Astrocyte of the cerebellum (primary cell): ENCODE measurements around the gene CSTF3.

Source experiments
- DNase-seq: peaks from one replicate; pipeline ENCODE4 v3.0.0-alpha.2; 2011; ENCODE audit warnings: low read depth
- H3K4me3 ChIP-seq: 2 replicates; pipeline ENCODE4 v1.5.1; 2011; ENCODE audit warnings: mild to moderate bottlenecking, low read depth, low read length, moderate library complexity
- in situ Hi-C: cut with HindIII; loops from 2 replicates; pipeline ENCODE4 v1.10.0; 2017; ENCODE audit warnings: low sequenced_read_pairs
- TF ChIP-seq, protein P1 (sequence below): IDR thresholded peaks from 2 replicates; pipeline ENCODE4 v1.5.1; 2012; ENCODE audit warnings: low read length, low read depth, moderate library complexity, mild to moderate bottlenecking; ENCODE audit errors: missing control alignments

Gene CSTF3

GRCh38 chr11:33191467-33191866 is 30.2 kb upstream of the CSTF3 start:
- TF ChIP-seq, protein P1, sequence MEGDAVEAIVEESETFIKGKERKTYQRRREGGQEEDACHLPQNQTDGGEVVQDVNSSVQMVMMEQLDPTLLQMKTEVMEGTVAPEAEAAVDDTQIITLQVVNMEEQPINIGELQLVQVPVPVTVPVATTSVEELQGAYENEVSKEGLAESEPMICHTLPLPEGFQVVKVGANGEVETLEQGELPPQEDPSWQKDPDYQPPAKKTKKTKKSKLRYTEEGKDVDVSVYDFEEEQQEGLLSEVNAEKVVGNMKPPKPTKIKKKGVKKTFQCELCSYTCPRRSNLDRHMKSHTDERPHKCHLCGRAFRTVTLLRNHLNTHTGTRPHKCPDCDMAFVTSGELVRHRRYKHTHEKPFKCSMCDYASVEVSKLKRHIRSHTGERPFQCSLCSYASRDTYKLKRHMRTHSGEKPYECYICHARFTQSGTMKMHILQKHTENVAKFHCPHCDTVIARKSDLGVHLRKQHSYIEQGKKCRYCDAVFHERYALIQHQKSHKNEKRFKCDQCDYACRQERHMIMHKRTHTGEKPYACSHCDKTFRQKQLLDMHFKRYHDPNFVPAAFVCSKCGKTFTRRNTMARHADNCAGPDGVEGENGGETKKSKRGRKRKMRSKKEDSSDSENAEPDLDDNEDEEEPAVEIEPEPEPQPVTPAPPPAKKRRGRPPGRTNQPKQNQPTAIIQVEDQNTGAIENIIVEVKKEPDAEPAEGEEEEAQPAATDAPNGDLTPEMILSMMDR: no peak
- H3K4me3 ChIP-seq: no peak overlapping the region
- in situ Hi-C loops: no loop called here
- no peak for DNase-seq

DNA sequence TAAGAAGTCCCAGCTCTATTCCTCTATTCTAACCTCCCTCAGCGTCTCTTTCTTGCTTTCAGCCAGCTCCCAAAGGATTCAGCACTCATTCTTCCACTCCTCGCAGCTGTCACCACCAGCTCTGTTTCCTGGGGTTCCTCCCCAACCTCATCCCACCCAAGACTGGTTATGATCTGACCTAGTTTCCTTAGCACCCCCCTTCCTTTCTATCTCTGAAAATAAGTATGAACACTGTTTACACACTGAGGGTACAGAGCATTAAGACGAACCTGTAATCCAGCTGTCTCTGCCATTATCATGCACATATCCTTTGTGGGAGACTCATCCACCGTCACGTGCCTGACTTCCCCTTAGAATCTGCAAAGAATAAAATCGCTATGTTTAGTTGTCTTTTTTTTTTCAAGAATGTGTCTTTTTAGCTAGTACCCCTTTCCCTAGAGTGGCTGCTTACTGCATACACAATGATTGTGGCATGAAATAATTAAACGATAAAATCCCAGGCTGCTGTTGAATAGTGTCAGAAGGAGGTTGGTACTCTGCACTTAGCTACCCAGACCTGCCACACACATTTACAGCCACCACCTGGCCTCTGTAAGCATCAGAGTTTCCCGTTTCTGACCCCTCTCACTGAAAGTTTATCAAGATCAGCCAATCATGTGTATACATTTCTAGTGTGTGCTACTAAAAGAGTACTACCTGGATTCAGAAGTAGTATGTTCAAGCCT is 26.9 kb upstream of the CSTF3 start:
- in situ Hi-C loops: no loop called here

DNA sequence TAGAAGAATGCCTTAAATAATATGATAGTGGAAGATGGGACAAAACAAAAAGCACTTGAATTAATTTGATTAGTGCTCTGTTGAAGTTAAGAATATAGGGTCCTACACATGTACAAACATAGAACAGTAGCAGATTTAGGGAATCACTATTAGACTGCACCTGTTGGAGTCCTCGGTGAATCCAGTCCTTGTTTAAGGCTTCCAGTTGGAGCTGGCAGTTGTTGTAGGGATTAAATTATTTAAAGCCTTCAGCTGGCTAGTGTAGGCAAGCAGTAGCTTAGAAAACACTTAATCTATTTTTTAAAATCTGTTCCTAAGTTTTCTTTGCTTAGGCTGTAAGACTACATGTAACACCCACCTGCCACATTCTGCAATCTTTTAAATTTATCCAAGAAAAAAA is 24.5 kb upstream of the CSTF3 start:
- in situ Hi-C loops: no loop called here
- no peak overlapping the region for H3K4me3 ChIP-seq
- TF ChIP-seq, protein P1: no peak
- DNase-seq: no peak

More for the DNA sequence above, 26.9 kb upstream of the CSTF3 start:
- H3K4me3 ChIP-seq: no peak overlapping the region
- TF ChIP-seq, protein P1: no peak
- DNase-seq: no peak

- TF ChIP-seq, protein P1: no peak
- H3K4me3 ChIP-seq: no peak overlapping the region
- no peak for DNase-seq
- in situ Hi-C loops: no loop called here
Observed at GRCh38 chr11:33182246-33182878, 21.1 kb upstream of the CSTF3 start.

GRCh38 chr11:33179348-33179803 is 18.1 kb upstream of the CSTF3 start:
- H3K4me3 ChIP-seq: no peak overlapping the region
- in situ Hi-C loops: no loop called here
- TF ChIP-seq, protein P1: no peak
- DNase-seq: no peak

DNA sequence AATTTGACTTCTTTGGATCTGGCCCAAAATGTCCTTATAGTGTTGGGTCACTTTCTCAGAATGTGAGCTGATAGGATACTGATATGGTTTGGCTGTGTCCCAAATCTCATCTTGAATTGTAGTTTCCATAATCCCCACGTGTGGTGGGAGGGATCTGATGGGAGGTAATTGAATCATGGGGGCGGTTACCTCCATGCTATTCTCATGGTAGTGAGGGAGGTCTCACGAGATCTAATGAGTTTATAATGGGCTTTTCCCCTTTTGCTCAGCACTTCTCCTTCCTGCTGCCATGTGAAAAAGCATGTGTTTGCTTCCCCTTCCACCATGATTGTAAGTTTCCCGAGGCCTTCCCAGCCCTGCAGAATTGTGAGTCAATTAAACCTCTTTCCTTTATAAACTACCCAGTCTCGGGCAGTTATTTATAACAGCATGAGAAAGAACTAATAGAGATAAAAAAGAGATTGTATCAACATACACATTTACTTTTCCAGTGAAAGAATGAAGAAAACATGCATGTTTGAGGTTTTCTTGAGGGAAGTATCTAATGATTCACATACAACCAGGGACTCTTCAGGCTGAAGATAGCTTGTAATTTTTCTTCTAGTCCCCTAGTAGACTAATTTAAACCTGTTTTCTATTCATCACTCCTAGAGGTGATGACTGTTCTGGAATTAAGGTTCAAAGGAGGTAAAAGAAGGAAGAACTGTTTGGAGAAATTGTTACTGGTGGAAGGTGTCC is 17.3 kb upstream of the CSTF3 start:
- in situ Hi-C loops: no loop called here
- TF ChIP-seq, protein P1: no peak
- DNase-seq: no peak
- no peak overlapping the region for H3K4me3 ChIP-seq
